ENCODE data around the gene SEC22B. TPM values are rescaled to one million over a fixed set of nuclear protein-coding genes. Genes with fewer than 3 reads are reported as not detected.
A peak's percentile ranks its signal among the peaks of the same experiment; 100 is the strongest.
"Not testable (repeated sequence)": the region's sequence is repeated elsewhere in the genome, so short reads cannot be mapped to it uniquely, and the experiment has no call there.

Gene SEC22B
- 38.5 TPM for polyA plus RNA-seq (2013, experiment 1 of 2; ENCODE audit: insufficient read length)
- 41.1 TPM for polyA plus RNA-seq (2013, experiment 2 of 2; ENCODE audit: insufficient read length)

- peak; percentile 97 for DNase-seq
These were observed at the start of gene SEC22B for GRCh38 chr1:120176092-120176855. TSS of gene SEC22B (minus strand) at chr1:120176520. CDS start at chr1:120176381, 139 bp downstream.

DNA sequence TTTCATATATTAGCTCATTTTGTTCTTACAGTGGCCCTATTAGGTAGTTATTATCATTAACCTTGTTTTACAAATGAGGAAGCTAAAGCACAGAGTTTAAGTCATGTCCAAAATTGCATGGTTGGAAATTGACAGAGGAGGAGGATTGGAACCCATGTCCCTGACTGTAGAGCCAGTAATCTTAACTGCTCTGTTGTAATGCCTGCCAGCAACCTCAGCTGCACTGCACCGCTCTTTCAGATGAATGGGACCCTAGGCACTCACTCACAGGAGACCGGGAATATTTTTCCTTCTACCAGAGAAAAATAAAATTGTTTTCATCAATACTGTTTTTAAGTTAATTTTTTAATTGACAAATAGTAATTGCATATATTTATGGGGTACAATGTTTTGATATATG is 41.6 kb upstream of the SEC22B start:
- not testable (repeated sequence) for DNase-seq

- peak; percentile 41 for DNase-seq
These were observed 41.0 kb upstream of the SEC22B start for GRCh38 chr1:120217175-120217929.

- DNase-seq = not testable (repeated sequence)
These were observed 37.3 kb upstream of the SEC22B start for GRCh38 chr1:120213606-120214005.

GRCh38 chr1:120210754-120211153 is 34.4 kb upstream of the SEC22B start:
- not testable (repeated sequence) for DNase-seq

DNA sequence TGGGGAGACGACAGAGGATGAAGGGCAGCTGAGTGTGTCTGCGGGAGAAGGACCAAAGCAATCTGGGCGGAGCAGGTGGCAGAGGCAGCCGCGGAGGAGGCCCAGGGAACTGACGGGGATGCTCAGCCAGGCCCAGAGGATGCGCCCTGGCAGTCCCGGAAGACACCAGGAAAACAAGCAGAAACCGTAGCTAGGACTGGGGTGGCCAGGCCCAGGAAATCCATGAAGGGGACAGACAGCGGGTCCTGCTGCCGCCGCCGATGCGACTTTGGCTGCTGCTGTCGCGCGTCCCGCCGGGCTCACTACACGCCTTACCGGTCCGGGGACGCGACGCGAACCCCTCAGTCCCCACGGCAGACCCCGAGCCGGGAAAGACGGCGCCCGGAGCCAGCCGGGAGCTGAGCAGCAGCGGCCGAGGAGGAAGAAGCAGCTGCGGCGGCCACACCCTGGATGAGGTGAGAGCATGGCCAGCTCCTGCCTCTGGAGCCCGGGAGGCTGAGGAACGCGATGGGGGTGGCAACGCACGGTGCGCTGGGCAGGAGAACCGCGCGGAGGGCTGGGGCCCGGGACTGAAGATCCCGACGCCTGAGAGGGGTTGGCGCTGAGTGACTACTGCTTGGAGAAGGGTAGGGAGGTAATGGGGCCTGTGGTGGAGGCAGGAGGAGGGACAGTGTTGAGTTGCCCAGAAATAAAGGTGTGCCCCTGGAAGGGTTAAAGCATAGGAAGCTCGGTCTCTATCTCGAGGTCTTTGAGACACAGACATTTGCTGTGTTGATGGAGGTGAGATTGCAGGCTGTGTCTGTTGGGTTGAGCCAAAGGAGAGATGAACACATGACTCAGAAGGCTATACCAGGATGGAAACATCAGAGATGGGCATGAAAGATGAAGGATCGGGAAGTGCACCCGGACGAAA is 20.8 kb upstream of the SEC22B start:
- DNase-seq = not testable (repeated sequence)

GRCh38 chr1:120188626-120189025 is 12.3 kb upstream of the SEC22B start:
- DNase-seq = not testable (repeated sequence)

- not testable (repeated sequence) for DNase-seq
These were observed 5.9 kb upstream of the SEC22B start for GRCh38 chr1:120182176-120182707.

DNA sequence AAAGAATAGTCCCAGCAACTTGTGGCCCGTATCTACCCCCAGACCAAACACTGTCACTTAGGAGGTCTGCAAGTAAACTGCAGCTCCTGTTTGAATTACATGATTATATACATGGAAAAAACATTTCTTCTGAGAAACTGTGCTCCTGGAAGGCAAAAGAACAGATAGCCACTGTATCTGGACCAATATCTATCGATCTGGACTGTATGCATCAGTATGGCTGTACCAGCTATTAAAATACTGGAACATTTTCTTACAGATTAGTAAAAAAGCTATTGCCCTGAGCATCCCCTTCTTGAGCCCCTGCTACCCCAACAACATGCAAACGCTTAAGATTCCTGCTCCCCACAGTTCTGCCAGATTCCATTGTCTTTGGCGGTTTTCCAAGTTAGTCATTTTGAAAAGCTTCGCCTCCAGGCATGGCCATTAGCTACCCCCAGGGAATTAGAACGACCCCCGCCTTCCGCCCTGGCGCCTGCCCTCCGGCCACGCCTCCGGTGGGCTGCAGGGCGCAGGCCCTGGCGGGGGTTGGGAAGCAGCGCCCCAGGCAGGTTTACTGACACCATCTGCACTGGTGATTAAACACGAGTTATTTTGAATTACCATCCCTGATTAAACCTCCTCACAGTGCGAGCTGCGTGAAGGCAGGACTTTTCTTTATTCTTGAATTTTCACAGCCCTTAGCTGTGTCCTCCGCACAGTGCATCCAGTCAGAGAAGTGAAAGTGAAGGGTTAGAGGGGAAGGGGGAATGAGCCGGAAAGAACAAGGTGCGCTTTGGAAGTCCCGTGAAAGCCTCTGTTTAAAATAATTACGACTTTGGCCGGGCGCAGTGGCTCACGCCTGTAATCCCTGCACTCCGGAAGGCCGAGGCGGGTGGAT is 3.7 kb upstream of the SEC22B start:
- peak; percentile 94 for DNase-seq

DNA sequence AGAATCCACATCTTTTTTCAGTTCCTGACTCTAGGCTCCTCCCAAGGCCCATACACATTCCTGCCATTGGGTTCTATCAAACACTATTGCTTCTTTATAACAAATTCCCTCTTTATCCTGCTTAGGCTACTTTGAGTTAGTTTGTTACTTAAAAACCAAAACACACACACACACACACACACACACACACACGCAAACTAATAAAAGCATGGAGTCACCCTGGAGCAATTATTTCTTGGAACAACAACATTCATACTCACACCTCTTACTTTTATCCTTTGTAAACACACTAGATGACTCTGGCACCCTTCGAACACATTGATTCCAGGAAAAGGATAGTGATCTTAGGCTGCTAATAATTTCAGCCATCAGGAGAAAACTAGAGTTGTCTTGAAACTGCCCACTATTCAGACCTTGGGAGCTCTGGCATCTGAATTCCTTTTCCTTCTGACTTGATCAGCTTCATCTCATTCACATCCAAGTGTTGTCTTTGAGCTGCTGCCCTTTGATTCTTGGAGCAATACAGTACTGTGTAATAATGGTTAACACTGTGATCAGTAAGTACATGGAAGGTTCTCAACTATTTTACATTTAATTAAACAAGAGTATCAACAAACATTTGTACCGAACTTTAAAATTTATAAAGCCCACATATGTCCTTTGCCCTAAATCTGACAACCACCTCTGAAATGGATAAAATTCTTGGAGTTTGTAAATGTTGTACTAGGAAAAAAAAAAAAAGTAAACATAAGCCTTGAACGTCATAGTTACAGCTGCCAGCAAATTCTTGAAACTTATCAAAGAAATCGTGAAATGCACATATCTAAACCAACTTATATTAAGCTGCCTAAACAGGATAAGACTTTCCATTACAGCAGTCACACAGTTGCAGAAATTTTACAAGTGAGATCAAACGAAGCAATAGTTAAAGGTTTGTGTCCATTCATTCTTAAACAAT is 2.8 kb upstream of the SEC22B start:
- peak; percentile 71 for DNase-seq

GRCh38 chr1:120178058-120178457 is 1.7 kb upstream of the SEC22B start:
- not testable (repeated sequence) for DNase-seq

DNA sequence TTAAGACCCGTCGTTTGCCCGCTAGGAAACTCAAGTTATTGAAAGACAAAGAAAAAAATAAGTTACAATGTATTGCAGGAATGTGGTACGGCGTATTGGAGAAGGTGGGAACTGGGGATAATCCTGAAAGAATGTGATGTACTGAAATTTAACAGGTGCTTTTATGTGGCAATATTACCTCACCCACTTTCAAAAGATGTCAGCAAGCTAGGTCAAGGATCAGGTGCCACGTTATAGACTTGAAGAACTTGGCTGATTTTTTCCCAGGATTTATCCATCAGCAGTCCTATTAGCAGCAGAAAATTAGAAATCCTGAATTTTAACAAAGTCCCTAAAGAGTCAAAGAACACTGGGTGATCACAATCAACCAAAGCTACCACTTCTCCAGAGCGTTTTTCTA is 632 bp downstream of the SEC22B start:
- DNase-seq = not testable (repeated sequence)

GRCh38 chr1:120164761-120165160 is 11.6 kb downstream of the SEC22B start:
- not testable (repeated sequence) for DNase-seq

- not testable (repeated sequence) for DNase-seq
These were observed 14.3 kb downstream of the SEC22B start for GRCh38 chr1:120162015-120162414.

- not testable (repeated sequence) for DNase-seq
These were observed 17.8 kb downstream of the SEC22B start for GRCh38 chr1:120158495-120158894.

DNA sequence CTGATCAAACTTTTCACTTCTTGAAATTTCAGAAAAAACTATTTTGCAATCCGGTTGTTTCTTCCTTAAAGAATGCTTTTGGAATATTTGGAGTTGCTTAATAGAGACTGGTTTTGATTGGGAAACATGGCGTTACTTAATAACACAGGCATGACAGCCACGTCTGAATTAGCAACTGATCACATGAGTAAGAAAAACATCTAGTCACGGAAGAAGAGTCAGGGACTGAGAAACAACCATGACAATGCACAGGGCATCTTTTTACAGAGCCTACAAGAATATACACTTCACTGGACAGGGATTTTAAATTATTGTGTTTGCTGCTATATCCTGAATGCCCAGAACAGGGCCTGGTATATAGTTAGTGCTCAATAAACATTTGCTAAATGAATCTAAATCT is 18.2 kb downstream of the SEC22B start:
- not testable (repeated sequence) for DNase-seq

DNA sequence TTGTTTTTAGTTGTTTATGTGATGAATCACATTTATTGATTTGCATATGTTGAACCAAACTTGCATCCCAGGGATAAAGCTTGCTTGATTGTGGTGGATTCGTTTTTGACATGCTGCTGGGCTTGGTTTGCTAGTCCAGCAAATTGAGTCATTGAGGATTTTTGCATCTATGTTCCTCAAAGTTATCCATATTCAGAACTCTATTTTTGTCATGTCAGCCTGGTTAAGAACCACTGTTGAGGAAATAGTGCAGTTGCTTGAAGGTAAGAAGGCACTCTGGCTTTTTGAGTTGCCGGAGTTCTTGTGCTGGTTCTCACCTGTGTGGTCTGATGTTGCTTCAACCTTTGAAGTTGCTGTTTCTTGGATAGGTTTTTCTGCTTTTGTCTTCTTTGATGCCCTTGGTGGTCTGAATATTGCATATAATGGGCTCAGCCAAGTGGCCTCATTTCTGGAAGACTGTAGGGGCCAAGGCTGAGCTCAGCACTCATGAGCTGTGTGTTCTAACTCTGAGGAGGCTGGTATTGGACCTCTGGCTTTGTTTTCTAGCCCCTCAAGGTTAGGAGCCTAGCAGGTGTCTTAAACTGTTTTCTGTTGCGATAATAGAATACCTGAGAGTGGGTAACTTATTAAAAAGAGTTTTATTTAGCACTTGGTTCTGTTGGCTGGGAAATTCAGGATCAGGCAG is 26.0 kb downstream of the SEC22B start:
- DNase-seq = not testable (repeated sequence)

DNA sequence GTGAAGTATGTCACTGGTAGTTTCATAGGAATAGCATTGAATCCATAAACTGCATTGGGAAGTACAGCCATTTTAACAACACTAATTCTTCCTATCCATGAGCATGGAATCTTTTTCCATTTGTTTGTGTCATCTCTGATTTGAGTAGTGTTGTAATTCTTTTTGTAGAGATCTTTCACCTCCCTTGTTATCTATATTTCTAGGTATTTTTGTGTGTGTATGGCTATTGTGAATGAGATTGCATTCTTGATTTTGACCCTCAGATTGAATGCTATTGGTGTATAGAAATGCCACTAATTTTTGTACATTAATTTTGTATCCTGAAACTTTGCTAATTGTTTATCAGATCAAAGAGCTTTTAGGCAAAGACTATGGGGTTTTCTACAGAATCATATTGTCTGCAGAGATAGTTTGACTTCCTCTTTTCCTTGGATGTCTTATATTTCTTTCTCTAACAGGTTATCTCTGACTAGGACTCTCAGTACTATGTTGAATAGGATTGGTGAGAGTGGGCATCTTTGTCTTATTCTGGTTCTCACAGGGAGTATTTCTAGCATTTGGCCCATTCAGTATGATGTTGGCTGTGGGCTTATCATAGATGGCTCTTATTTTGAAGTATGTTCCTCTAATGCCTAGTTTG is 26.8 kb downstream of the SEC22B start:
- DNase-seq = not testable (repeated sequence)

- DNase-seq = peak; percentile 22
These were observed 30.5 kb downstream of the SEC22B start for GRCh38 chr1:120145806-120146205.

Data from fibroblast of skin of scalp (primary cell).